ENCODE measurements around the gene DDIT4. TPM values are rescaled to one million over a fixed set of nuclear protein-coding genes. Genes with fewer than 3 reads are reported as not detected.

Gene DDIT4
- total RNA-seq, 1 experiment from 2014 or later, result 155 TPM

- Mint-ChIP-seq H3K4me3 (ENCODE audit: unreplicated experiment) (no peak overlapping the region), H3K27ac (ENCODE audit: unreplicated experiment) (peak overlapping the region; percentile 12), H3K27me3 (ENCODE audit: insufficient read depth, unreplicated experiment) (no peaks in the 10 kb centered on the region), H3K4me1 (ENCODE audit: low read depth, unreplicated experiment) (peaks cover 23% of the 10 kb centered on the region), H3K9me3 (ENCODE audit: unreplicated experiment) (no peaks in the 10 kb centered on the region), H3K36me3 (ENCODE audit: insufficient read depth, unreplicated experiment) (peaks cover 2% of the 10 kb centered on the region)
- no peaks in the 10 kb centered on the region for H3K36me3 ChIP-seq (ENCODE audit: control insufficient read depth, insufficient read depth, low read length)
- no peak for DNase-seq
- TF ChIP-seq CTCF (IDR thresholded peaks at IDR 0.05; ENCODE audit: insufficient read depth in 1 of 2, low read depth in 1 of 2, low read length in 1 of 2, severe bottlenecking in 1 of 2, unreplicated experiment in 1 of 2), result no peak
- intact Hi-C loops (cut with micrococcal nuclease; ENCODE audit: unreplicated experiment), result no loop called here
- no peaks in the 10 kb centered on the region for H3K9me3 ChIP-seq
- BruUV-seq (replicated peaks), result no TSS peak
- H3K4me3 ChIP-seq (ENCODE audit: low read depth, low read length), result no peak overlapping the region
- CTCF ChIA-PET, result interaction anchor here (0.7 kb wide), 1 partner anchor 40 kb away, joined by 3 read pairs; no protein-coding TSS in a partner anchor
- POLR2A ChIA-PET, result interaction anchor here (0.6 to 0.7 kb wide), 2 partner anchors 20 to 296 kb away, joined by 4 to 7 read pairs; no protein-coding TSS in a partner anchor
- peaks cover 22% of the 10 kb centered on the region for H3K4me1 ChIP-seq
- no peaks in the 10 kb centered on the region for H3K27me3 ChIP-seq (replicated peaks; ENCODE audit: control insufficient read depth, insufficient read depth, low read length)
These were observed 41.3 kb downstream of the DDIT4 start for GRCh38 chr10:72315054-72315453.

- no peak overlapping the region for H3K4me3 Mint-ChIP-seq (ENCODE audit: unreplicated experiment)
- Histone ChIP-seq H3K27me3 (replicated peaks; ENCODE audit: control insufficient read depth, insufficient read depth, low read length) (no peaks in the 10 kb centered on the region), H3K4me3 (ENCODE audit: low read depth, low read length) (no peak overlapping the region), H3K9me3 (no peaks in the 10 kb centered on the region), H3K4me1 (peaks cover 21% of the 10 kb centered on the region), H3K36me3 (ENCODE audit: control insufficient read depth, insufficient read depth, low read length) (no peaks in the 10 kb centered on the region)
- peaks cover 23% of the 10 kb centered on the region for H3K4me1 Mint-ChIP-seq (ENCODE audit: low read depth, unreplicated experiment)
- intact Hi-C loops (cut with micrococcal nuclease; ENCODE audit: unreplicated experiment), result no loop called here
- no peak for TF ChIP-seq CTCF (IDR thresholded peaks at IDR 0.05; ENCODE audit: insufficient read depth in 1 of 2, low read depth in 1 of 2, low read length in 1 of 2, severe bottlenecking in 1 of 2, unreplicated experiment in 1 of 2)
- no peaks in the 10 kb centered on the region for H3K9me3 Mint-ChIP-seq (ENCODE audit: unreplicated experiment)
- no TSS peak for BruUV-seq (replicated peaks)
- DNase-seq, result no peak
- no peaks in the 10 kb centered on the region for H3K27me3 Mint-ChIP-seq (ENCODE audit: insufficient read depth, unreplicated experiment)
- H3K27ac Mint-ChIP-seq (ENCODE audit: unreplicated experiment), result peak overlapping the region; percentile 12
- POLR2A ChIA-PET, result interaction anchor here (0.6 kb wide), 2 partner anchors 21 to 42 kb away, joined by 3 to 4 read pairs; no protein-coding TSS in a partner anchor
- peaks cover 9% of the 10 kb centered on the region for H3K36me3 Mint-ChIP-seq (ENCODE audit: insufficient read depth, unreplicated experiment)
- CTCF ChIA-PET, result interaction anchor here (0.6 to 0.7 kb wide), 2 partner anchors 41 to 50 kb away, joined by 3 to 4 read pairs; no protein-coding TSS in a partner anchor
These were observed 42.1 kb downstream of the DDIT4 start for GRCh38 chr10:72315611-72316385.

DNA sequence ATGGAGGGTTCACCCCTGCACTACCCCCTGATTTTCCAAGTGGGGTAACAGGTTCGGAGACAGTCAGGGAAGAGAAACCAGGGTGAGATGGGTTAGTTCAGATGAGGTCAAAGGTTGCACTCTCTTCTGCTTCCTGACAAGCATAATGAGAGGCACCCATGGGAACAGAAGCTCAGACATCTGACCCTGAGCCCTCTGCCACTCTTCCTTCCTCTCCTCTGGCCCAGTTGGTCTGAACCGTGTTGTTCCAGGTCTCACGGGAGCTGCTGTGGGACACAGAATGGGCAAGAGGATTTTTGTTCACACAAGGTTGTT, 42.6 kb downstream of the DDIT4 start:
- ChIA-PET POLR2A (interaction anchor here (0.6 kb wide), 1 partner anchor 43 kb away, joined by 3 read pairs; no protein-coding TSS in a partner anchor), CTCF (interaction anchor here (0.6 kb wide), 1 partner anchor 50 kb away, joined by 4 read pairs; no protein-coding TSS in a partner anchor)
- no peak for TF ChIP-seq CTCF (IDR thresholded peaks at IDR 0.05; ENCODE audit: insufficient read depth in 1 of 2, low read depth in 1 of 2, low read length in 1 of 2, severe bottlenecking in 1 of 2, unreplicated experiment in 1 of 2)
- DNase-seq, result no peak
- intact Hi-C loops (cut with micrococcal nuclease; ENCODE audit: unreplicated experiment), result no loop called here
- H3K9me3 Mint-ChIP-seq (ENCODE audit: unreplicated experiment), result no peaks in the 10 kb centered on the region
- H3K4me3 Mint-ChIP-seq (ENCODE audit: unreplicated experiment), result no peak overlapping the region
- peaks cover 26% of the 10 kb centered on the region for H3K4me1 ChIP-seq
- BruUV-seq (replicated peaks), result no TSS peak
- peaks cover 28% of the 10 kb centered on the region for H3K4me1 Mint-ChIP-seq (ENCODE audit: low read depth, unreplicated experiment)
- H3K9me3 ChIP-seq, result no peaks in the 10 kb centered on the region
- no peaks in the 10 kb centered on the region for H3K27me3 Mint-ChIP-seq (ENCODE audit: insufficient read depth, unreplicated experiment)
- no peak overlapping the region for H3K4me3 ChIP-seq (ENCODE audit: low read depth, low read length)
- peak overlapping the region; percentile 12 for H3K27ac Mint-ChIP-seq (ENCODE audit: unreplicated experiment)
- H3K36me3 ChIP-seq (ENCODE audit: control insufficient read depth, insufficient read depth, low read length), result no peaks in the 10 kb centered on the region
- no peaks in the 10 kb centered on the region for H3K27me3 ChIP-seq (replicated peaks; ENCODE audit: control insufficient read depth, insufficient read depth, low read length)
- H3K36me3 Mint-ChIP-seq (ENCODE audit: insufficient read depth, unreplicated experiment), result peaks cover 13% of the 10 kb centered on the region

All from Caco-2 (cell line).